Fibroblast of skin of right biceps (primary cell): ENCODE results near the gene VWC2L.

Experiments
- DNase-seq: peaks from one replicate; pipeline ENCODE4 v3.0.0-alpha.2; 2013

Gene VWC2L

DNA sequence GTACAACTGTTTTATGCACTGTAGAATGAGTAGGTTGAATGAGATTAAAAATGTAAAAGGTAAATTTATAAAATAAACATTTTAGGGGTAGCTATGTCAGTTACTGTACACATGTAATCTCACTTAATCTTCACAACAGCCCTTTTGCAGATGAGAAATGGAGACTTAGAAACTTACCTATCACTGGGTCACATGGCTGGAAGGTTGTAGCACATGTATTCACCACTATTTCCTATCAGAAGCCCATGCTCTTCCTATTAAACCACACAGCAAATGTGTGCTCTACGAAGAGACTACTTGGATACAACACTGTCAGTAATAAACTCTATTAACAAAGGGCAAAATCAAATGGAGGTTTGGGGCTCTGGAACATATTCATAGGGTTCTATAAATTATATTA lies 60.5 kb downstream of the VWC2L start:
- no peak for DNase-seq

DNA sequence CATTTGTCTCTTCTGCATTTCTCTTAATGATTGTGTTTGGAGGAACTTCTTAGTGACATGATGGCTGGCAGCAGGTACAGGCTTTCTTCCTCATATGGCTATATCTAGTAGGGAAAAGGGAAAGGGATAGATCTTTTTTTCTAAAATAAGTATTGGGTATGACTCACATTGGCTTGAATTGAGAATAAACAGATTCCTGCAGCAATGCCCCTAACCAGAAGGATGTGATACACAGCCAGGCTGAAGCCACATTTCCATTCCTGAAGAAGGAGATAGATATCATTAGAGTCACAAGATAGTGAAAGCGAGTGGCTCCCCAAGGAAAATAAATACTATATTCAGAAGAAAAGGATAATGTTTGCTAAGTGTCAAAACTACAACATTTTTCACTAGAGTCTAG lies 61.1 kb downstream of the VWC2L start:
- no peak for DNase-seq

DNA sequence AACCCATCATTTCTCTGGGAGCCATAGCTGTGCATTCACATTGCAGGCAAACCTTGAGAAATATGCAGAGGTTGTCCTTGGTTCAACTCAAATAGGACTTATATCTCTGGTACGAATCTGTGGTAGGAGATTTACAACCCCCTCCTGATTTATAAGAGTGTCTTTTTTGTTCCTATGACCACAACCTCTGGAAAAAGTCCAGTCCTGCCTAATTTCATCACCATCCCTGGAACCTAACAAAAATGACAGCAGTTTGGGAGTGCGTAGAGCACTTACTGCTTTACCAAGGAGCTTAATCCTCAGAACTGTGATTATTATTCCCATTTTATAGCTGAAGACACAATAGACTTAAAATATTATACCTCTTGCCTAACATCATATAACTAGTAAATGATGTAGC lies 66.5 kb downstream of the VWC2L start:
- DNase-seq = no peak

DNA sequence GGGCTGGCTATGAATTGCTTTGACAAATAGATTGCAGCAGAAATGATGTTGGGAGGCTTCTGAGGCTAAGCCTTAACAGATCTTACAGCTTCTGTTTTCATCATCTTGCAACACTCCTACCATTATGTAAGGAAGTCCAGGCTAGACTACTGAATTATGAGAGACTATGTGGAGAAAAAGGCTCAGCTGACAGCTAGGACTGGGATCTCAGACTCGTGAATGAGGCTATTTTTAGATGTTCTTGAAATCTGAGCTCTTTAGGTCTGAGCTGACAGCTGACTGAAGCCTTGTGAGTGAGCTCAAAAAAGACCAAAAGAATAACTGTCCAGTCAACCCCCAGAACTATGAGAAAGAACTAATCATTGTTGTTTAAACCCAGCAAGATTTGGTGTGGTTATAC lies 70.3 kb downstream of the VWC2L start:
- peak; percentile 1 for DNase-seq

DNA sequence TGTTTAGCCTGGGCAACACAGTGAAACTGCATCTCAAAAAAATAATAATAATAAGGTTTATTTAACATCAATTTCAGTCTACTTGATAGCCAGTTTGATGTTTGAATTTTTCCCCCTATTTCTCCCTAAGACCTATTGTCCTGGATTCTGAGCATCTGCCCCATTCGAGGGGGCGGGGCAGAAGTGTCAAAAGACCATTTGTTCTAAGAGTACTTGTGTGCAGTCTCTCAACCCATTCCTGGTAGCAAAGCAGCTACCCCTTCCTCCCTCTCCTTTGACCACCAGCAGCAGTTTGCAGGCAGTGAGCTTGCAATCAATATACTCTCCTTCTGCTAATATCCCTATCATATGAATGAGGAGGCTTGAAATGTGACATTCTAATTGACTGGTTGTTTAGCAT lies 71.9 kb downstream of the VWC2L start:
- DNase-seq = no peak

DNA sequence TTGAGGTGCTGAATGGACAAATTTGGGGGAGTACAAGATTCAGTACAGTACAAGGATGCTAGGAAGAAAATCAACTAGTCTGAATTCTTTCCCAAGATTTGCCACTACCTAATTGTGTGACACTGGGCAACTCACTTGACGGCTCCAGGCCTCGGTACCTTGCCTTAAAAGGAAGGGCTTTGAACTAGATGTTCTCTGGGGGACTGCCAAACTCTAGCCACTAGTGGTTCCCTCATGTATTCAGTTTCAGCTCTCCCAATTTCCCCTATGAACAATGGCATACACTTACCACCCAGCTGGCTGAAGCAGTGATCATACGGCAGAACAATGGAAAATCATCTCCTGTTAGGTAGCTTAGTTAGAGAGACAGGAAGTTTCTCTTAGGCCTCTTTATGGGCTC lies 73.4 kb downstream of the VWC2L start:
- DNase-seq = no peak

DNA sequence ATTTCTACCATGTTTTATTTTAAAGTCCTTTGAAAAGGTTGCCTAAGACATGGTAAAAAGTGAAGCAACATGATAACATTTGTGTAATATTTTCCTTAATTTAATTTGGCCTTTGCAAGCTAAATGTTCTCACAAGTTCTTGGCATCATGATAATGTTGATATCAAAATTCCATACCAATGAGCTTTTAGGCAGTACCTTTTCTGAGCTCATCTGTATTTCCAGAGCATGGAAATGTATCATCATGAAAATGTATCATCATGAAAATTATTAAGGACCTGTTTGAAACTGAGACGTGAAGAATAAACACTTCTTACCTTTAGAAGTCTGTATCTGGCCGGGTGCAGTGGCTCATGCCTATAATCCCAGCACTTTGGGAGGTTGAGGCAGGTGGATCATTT lies 73.8 kb downstream of the VWC2L start:
- no peak for DNase-seq

DNA sequence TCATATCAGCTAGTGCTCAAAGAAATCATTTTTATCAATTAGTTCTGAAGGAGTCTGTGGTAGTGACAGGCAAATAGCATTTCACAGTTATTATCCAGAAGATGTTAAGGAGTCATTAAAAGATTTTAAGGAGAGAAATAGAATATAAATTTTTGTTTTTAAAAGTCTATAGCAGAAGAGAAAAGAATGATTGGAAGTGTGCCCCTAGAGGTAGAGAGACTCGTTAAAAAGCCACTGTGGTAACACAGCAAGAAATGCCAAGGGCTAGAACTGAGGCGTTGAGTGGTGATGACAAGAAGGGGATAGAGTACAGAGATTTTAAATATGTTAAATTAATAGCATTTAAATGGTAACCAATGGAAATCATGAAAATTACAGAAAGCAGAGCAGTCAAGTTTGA lies 78.3 kb downstream of the VWC2L start:
- DNase-seq = no peak

DNA sequence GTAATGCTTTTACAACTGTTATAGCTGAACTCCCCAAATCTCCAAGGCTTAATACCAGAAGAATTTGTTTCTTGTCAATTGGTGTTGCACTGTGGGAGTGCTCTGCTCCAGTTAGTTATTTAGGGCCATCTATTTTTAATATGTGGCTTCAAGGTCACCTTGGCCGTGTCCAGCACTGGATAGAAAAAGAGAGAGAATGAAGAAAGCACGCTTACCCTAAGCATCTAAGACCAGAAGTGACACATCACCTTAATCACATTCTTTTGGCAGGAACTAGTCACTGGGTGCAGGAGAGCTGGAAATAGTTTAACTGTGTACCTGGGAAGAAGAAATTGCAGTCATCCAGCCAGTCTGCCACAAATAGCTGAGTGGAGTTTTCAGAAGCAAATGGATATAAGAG lies 78.8 kb downstream of the VWC2L start:
- no peak for DNase-seq

DNA sequence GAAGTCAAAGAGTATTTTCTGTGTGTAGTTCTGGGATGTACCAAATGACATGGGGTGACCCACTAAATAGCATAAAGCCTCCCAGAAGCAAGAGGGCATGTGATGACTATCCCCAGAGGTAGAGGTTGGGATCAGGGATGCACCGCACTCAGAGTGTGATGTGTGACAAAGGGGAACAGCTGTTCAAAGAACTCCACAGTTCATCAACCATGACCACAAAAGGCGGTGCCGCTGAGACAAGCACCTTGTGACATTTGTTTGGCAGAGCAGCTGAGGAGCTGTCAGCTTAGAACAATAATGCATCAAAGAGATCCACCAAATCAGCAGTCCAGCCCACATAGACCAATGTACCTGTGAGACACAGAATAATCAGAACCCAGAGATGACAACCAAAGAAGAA lies 81.3 kb downstream of the VWC2L start:
- DNase-seq = no peak

DNA sequence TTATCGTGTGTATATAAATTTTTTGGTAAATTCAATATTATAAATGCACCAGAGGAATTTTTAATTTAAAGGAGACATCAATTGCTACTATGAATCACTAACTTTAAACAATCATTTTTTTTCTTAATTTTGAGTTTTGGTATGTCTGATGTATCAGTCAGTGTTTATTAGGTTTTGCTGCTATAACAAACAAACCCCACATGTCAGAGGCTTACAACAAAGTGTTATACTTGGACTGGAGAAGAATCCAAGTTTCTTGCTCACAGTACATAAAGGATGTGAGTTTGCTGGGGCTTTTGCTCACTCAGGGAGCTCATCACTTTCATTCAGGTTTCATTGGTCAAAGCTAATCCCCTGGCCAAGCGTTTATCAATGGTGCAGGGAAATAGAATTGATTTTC lies 81.8 kb downstream of the VWC2L start:
- DNase-seq = no peak

DNA sequence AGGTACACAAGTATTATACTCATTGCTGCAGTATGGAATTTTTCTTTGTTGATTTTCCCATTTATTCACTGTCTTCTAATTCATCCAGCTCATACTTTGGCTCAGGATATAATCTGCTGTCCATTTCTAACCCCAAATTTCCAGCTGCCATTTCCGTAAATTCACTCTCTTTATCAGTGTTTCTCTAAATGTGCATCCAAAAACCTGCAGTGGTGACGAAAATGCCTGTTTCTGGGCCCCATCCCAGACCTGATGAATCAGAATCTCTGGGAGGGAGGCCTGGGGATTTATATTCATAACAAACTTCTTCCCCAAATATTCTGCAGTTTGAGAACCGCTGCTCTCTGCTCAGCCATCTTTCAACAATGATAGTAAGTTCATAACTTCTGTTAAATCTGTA lies 86.6 kb downstream of the VWC2L start:
- DNase-seq = no peak

DNA sequence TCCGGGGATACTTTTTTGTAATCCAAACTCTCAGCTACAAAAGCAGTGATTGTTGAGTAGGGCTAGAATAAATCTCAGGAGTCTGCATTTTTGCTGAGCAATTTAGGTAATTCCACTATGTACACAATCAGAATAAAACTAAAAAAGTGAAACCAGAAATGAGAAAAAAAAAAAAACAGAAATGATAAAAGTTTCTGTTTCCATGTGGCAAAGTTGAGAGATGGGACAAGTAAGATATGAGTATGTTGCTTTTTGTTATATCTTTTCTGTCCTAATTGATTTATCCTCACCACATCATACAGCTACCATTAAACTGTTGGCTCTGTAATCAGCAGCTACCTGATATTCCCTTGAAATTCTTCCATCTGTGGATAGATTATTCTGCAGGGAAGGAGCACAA lies 92.7 kb downstream of the VWC2L start:
- DNase-seq = no peak

DNA sequence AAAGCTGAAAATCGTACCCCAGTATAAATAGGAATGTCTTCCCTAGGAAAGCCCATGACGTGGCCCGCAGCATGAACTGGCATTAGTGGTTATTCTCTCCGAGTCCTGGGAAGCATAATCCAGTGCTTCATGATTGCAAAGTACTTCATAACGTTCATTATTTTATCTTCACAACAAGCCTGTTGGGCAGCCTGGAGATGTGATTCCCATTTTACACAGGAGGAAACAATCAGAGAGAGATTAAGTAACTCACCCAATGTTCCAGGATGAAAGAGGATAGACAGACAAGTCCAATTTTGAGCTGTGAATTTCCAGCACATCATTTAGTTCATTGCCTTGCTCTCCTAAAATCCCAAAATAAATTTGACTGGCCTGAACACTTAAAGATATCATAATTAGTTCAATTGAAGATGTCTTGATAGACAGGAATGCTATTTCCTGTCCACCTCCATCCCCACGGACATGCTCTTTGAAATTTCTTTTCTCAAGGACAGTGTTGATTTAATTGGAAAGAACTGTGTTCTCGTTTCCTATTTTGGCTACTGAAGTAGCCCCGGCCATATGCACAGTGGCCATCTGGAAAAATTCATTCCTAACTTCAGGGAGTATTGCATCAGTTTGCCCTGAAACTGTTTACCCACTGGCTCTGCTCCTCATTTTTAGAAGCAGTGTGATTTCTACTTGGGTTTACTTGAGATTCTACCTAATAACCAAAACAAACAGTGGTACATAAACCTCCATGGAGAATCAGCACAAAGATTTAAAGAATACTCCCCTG lies 93.9 kb downstream of the VWC2L start:
- DNase-seq = no peak

DNA sequence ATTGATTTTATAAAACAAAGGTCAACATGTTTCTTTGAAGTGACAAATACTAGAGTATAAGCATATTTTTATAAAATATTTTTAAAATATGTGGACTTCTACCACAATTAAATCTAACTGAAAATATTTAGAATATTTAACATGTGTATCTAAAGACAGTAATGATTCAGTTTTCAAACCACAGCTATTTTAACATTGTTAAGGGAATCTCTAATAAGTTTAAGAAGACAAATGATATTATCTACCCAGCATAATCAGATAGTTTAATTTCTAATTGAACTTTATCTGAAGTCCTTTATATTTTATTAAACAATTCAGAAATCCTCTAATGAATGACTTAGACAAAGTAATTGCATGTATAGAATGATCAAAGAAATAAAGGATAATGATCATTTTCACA lies 96.2 kb downstream of the VWC2L start:
- no peak for DNase-seq

DNA sequence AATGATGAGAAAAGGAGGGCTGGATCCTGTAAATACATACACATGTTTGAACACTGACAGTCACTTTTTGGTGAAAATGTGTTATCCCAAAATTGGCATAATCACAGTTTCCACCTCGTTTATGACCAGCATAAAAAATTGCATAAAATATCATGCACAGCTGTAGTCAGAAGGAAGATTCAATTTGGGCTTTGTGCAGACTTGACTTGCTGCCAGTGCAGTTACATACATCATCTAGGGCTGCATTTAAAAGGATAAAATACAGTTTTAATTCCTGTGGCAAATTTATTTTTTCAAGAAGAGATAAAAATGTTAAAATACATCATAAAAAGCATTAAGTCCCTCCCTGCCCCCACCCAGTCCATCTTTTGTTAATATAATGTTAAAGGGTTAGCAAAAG lies 103.8 kb downstream of the VWC2L start:
- DNase-seq = no peak

DNA sequence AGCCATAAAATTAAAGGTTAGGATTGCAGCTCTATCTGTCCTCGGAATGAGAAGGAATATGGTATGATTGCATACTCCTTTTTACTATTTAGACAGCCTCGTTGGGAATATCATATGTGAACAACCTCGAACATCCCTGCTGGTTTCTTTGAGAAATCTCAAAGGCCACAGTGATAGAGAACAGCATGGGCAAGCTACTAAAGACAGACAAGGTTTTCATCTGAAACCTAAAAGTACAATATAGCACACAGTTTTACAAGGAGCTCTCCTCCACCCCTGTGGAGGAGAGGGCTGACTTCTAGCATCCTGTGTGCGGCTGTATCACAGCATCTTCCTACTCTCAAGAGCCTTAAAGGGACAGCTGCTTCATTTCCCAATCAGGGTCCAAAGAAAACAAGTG lies 104.3 kb downstream of the VWC2L start:
- DNase-seq = no peak

DNA sequence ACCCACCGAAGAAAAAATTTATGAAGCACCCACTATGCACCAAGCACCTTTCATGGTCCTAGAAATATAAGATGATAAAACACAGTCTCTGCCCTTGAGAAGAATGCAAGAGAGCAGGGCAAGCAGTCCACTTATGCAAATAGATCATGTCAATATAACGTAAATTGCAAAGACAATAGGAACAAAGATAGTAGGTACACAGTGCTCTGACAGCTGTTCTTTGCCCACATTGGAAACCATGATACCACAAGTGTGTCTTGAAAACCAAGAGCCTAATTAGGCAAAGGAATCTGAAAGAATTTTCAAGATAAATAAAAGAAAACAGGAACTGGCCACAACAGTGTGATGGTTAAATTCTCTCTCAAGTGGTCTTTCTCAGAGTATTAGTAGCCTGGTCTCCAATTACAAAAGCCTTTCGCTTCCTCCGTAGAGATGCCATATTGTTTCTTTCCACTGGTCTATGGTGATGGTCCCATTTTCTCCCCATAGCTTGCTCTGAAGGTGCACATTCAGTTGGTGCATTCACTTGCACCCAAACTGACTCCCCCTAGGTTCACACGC lies 108.5 kb downstream of the VWC2L start:
- no peak for DNase-seq

DNA sequence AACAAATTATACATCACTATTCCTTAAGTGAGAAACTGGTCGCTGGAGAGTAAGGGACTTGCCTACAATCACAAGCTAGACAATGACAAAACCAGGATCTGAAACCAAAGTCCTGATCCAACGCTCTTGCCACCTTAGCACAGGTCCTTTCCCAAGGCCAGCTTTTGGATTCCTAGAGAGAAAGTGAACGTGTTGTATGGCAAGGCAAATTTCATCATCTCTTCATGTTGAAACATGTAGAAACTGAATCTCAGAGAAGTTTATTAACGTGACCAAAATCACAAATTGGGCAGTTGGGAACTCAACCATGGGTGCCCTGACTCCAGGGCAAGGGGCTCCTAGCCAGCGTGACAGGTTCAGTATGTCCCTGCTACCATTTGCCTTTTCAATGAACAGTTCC lies 118.2 kb downstream of the VWC2L start:
- no peak for DNase-seq

DNA sequence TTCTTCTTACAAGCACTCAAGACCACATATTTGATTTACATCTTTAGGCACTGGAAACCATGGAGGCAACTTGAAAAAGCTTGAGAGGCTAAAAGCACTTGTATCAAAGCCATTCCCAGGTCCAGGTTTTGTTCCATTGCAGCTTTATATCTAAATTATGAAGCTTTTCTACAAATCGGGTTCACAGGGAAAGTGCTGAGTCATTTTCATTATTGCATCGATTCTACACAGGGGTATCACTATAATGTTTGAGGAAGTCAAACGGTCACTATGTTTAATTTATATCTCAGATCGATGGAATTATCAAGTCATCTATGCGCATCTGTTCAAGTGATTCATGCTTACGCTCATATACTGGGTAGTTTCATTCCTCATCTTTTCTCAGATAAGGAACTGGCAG lies 118.7 kb downstream of the VWC2L start:
- no peak for DNase-seq

DNA sequence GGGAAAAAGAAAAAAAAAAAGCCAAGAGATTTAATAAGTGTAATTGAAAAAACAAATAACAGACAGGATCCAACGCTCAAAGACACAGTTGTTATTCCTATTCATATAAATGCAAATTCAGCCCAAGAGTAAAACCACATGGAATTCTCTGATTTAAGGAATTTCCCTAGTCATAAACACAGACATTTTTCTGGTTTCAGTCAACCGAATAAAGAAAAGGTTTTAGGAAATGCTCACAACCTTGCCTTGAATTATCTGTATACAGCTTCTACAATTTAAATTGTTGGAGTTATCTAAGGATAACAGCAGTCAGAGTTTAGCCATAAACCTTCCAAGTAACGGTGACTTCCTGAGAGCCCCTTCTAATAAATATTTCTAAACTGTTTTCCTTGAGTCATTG lies 122.7 kb downstream of the VWC2L start:
- peak; percentile 6 for DNase-seq

DNA sequence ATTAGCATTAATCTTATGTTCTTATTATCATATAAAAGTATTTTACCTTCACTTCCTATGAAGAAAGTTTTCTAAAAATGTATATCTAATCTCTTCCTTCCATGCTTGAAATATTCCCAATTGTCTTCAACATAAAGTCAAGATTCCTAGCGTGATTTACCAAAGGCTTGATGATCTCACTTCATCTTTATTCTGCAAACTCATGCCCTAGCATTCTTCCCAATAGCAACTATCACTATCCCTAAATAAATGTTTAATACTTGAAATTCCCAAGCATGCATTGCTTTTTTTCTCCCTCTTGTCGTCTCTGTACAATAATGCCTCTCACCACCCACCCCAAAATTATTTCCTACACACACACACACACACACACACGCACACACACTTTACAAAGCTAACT lies 125.8 kb downstream of the VWC2L start:
- peak; percentile 2 for DNase-seq

DNA sequence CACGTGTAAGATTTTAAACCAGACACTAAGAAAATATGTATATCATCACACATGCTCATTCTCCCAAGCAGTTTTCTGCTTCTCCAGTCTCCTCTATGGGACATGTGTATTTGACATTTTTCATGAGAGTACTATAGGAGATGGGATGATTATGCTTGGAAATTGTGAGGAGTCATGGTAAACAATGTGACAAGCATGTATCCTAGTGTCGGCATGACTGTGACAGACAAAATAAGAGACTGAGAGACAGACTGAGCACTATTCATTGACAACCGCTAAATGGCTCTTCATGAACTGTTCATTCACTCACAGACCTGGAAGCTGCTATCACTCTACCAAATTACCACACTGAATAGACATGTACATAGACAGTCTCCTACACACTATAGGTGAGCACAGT lies 127.1 kb downstream of the VWC2L start:
- no peak for DNase-seq

DNA sequence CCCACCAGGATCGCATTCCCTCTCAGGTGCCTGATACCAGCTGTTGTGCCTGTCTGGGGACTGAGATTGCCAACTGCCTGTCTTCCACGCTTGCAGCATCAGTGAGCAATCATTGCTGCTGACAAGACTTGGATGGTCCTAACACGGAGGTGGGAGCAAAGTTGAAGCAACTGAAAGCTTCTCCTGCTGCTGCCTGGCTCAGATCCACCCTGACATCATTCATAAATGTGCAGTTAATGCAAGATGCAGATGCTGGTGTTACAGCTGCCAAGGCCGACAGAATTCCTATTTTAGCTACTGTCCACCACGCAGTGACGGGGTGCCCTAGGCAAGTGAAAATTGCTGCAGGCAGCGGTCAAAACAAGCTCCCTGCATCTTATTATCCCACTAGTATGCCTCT lies 131.4 kb downstream of the VWC2L start:
- peak; percentile 10 for DNase-seq

DNA sequence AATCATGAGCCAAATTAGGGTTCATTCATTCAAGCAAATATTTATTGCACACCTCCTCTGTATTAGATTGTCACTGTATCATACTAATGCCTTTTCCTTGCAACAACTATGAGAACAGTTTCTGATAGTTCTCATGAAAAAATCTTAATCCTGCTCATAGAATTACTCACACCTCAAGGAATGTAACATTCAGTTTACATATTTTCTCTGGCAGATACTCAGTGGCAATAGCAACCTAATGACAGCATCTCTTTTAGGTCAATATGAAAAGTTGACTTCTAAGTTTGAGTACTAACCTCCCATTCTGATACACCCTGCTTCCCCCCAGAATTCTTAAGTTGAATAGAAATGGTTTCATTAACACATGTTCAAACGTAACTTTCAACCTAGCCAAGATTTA lies 132.0 kb downstream of the VWC2L start:
- DNase-seq = peak; percentile 69
